ENCODE data around the gene HOXC5. TPM values are rescaled to one million over a fixed set of nuclear protein-coding genes. Genes with fewer than 3 reads are reported as not detected.
A peak's percentile ranks its signal among the peaks of the same experiment; 100 is the strongest.

The HOXC5 gene
- total RNA-seq, 1 donor from 2014 or later: not detected

GRCh38 chr12:54051026-54051842, 18.4 kb downstream of the HOXC5 start:
- Mint-ChIP-seq H3K27me3 (peaks cover 45% of the 10 kb centered on the region), H3K4me3 (no peak overlapping the region), H3K4me1 (peaks cover 59% of the 10 kb centered on the region), H3K9me3 (no peaks in the 10 kb centered on the region), H3K27ac (no peak overlapping the region), H3K36me3 (ENCODE audit: low read depth) (no peaks in the 10 kb centered on the region)
- intact Hi-C loops (cut with micrococcal nuclease): loop anchor here (5.0 kb wide), 1 partner anchor 99 kb away; the partner anchor contains the start of gene HOXC12
- CTCF ChIA-PET: interaction anchor here (0.8 to 1.4 kb wide), 3 partner anchors 10 to 156 kb away, joined by 3 to 4 read pairs (median 4); no protein-coding TSS in a partner anchor
- DNase-seq (no peak), ATAC-seq (ENCODE audit: low read depth) (no peak)
- POLR2A ChIA-PET: interaction anchor here (1.7 to 3.7 kb wide), 2 partner anchors 138 to 140 kb away, joined by 9 to 29 read pairs; partner anchors contain the start of gene SMUG1
- no peak for TF ChIP-seq CTCF (IDR thresholded peaks at IDR 0.05)

- H3K4me1 Mint-ChIP-seq: peaks cover 57% of the 10 kb centered on the region
Observed at GRCh38 chr12:54051874-54052437, 19.1 kb downstream of the HOXC5 start.

GRCh38 chr12:54052438-54053002, 19.7 kb downstream of the HOXC5 start:
- peaks cover 39% of the 10 kb centered on the region for H3K27me3 Mint-ChIP-seq
- H3K4me1 Mint-ChIP-seq: peaks cover 54% of the 10 kb centered on the region
- ATAC-seq (ENCODE audit: low read depth) (no peak), DNase-seq (no peak)
- intact Hi-C loops (cut with micrococcal nuclease): loop anchor here (1.0 to 5.0 kb wide), 6 partner anchors 18 to 326 kb away; partner anchors contain the start of genes CALCOCO1, CBX5, HNRNPA1 and HOXC12
- TF ChIP-seq CTCF (IDR thresholded peaks at IDR 0.05): no peak
- no peaks in the 10 kb centered on the region for H3K9me3 Mint-ChIP-seq
- CTCF ChIA-PET: interaction anchor here (0.7 to 2.7 kb wide), 7 partner anchors 12 to 155 kb away, joined by 3 to 15 read pairs (median 4); partner anchors contain the start of gene HOXC5
- POLR2A ChIA-PET: interaction anchor here (0.7 to 3.7 kb wide), 11 partner anchors 8 to 227 kb away, joined by 3 to 29 read pairs (median 9); partner anchors contain the start of genes CBX5, HNRNPA1 and SMUG1
- H3K27ac Mint-ChIP-seq: peak overlapping the region; percentile 89
- H3K4me3 Mint-ChIP-seq: peak overlapping the region; percentile 88
- H3K36me3 Mint-ChIP-seq (ENCODE audit: low read depth): no peaks in the 10 kb centered on the region

More at GRCh38 chr12:54051874-54052437, 19.1 kb downstream of the HOXC5 start:
- intact Hi-C loops (cut with micrococcal nuclease): loop anchor here (2.0 to 5.0 kb wide), 3 partner anchors 17 to 325 kb away; partner anchors contain the start of genes CALCOCO1 and HOXC12
- Mint-ChIP-seq H3K36me3 (ENCODE audit: low read depth) (no peaks in the 10 kb centered on the region), H3K9me3 (no peaks in the 10 kb centered on the region), H3K27me3 (peaks cover 42% of the 10 kb centered on the region), H3K27ac (peak overlapping the region; percentile 6), H3K4me3 (peak overlapping the region; percentile 40)
- no peak for ATAC-seq (ENCODE audit: low read depth)
- no peak for TF ChIP-seq CTCF (IDR thresholded peaks at IDR 0.05)
- no peak for DNase-seq
- ChIA-PET POLR2A (interaction anchor here (0.7 to 3.7 kb wide), 6 partner anchors 16 to 140 kb away, joined by 4 to 29 read pairs (median 10); partner anchors contain the start of gene SMUG1), CTCF (interaction anchor here (0.7 to 2.7 kb wide), 6 partner anchors 11 to 156 kb away, joined by 3 to 15 read pairs (median 4); partner anchors contain the start of gene HOXC5)

GRCh38 chr12:54053003-54053750, 20.3 kb downstream of the HOXC5 start:
- peak overlapping the region; percentile 88 for H3K4me3 Mint-ChIP-seq
- H3K4me1 Mint-ChIP-seq: peaks cover 50% of the 10 kb centered on the region
- DNase-seq (peak; percentile 45), ATAC-seq (ENCODE audit: low read depth) (peak; percentile 72)
- H3K9me3 Mint-ChIP-seq: no peaks in the 10 kb centered on the region
- intact Hi-C loops (cut with micrococcal nuclease): loop anchor here (1.0 to 5.0 kb wide), 6 partner anchors 18 to 326 kb away; partner anchors contain the start of genes CALCOCO1, CBX5, HNRNPA1 and HOXC12
- ChIA-PET POLR2A (interaction anchor here (0.6 to 3.7 kb wide), 16 partner anchors 8 to 1921 kb away, joined by 3 to 29 read pairs (median 4); partner anchors contain the start of genes CBX5, HNRNPA1, HOXC5 and RAB5B), CTCF (interaction anchor here (0.8 to 2.7 kb wide), 9 partner anchors 12 to 148 kb away, joined by 3 to 15 read pairs (median 4); partner anchors contain the start of genes HOXC5 and SMUG1)
- peak overlapping the region; percentile 89 for H3K27ac Mint-ChIP-seq
- H3K36me3 Mint-ChIP-seq (ENCODE audit: low read depth): no peaks in the 10 kb centered on the region
- peaks cover 33% of the 10 kb centered on the region for H3K27me3 Mint-ChIP-seq
- no peak for TF ChIP-seq CTCF (IDR thresholded peaks at IDR 0.05)
